Karpas-422 (cell line): ENCODE results near the gene SHISA6. TPM values are rescaled to one million over a fixed set of nuclear protein-coding genes. Genes with fewer than 3 reads are reported as not detected.
A peak's percentile ranks its signal among the peaks of the same experiment; 100 is the strongest.

Experiments used
- DNase-seq: peaks from one replicate; pipeline ENCODE4 v3.0.0-alpha.2; 2015
- H2AFZ ChIP-seq: fragments of 200-600 bp; sonication (generic); 2 replicates; pipeline ENCODE4 v1.6.1; 2014; ENCODE audit warnings: antibody characterized with exemption, low read length, mixed read lengths
- H3K27ac ChIP-seq: fragments of 200-600 bp; sonication (generic); 2 replicates; pipeline ENCODE4 v1.5.1; 2014; ENCODE audit warnings: mild to moderate bottlenecking, low read length, moderate library complexity
- H3K27me3 ChIP-seq: fragments of 200-600 bp; sonication (generic); 2 replicates; pipeline ENCODE4 v1.6.1; 2014; ENCODE audit warnings: low read length, mixed read lengths
- H3K36me3 ChIP-seq: fragments of 200-600 bp; sonication (generic); 2 replicates; pipeline ENCODE4 v1.6.1; 2014; ENCODE audit warnings: low read length, mixed read lengths; ENCODE audit not compliant: insufficient read depth
- H3K4me1 ChIP-seq: fragments of 200-600 bp; sonication (generic); 2 replicates; pipeline ENCODE4 v1.6.1; 2014; ENCODE audit warnings: mild to moderate bottlenecking, low read length, mixed read lengths
- H3K4me2 ChIP-seq: fragments of 200-600 bp; sonication (generic); 2 replicates; pipeline ENCODE4 v1.6.1; 2014; ENCODE audit warnings: low read length, low read depth, mild to moderate bottlenecking; ENCODE audit not compliant: poor library complexity, severe bottlenecking
- H3K4me3 ChIP-seq: fragments of 200-600 bp; sonication (generic); 2 replicates; pipeline ENCODE4 v1.5.1; 2014; ENCODE audit warnings: mild to moderate bottlenecking, antibody characterized with exemption, low read length, mixed read lengths
- H3K79me2 ChIP-seq: fragments of 200-600 bp; sonication (generic); 2 replicates; pipeline ENCODE4 v1.6.1; 2014; ENCODE audit warnings: mild to moderate bottlenecking, low read length, mixed read lengths
- H3K9ac ChIP-seq: fragments of 200-600 bp; sonication (generic); 2 replicates; pipeline ENCODE4 v1.6.0; 2014; ENCODE audit warnings: low read length
- H3K9me2 ChIP-seq: fragments of 200-600 bp; sonication (generic), shearing (Covaris generic); replicated peaks from 2 replicates; pipeline ENCODE4 v1.6.0; 2014; ENCODE audit warnings: mild to moderate bottlenecking, low read length, moderate library complexity; ENCODE audit not compliant: insufficient read depth
- H3K9me3 ChIP-seq: fragments of 300-700, 200-600 bp; sonication (generic); 2 replicates; pipeline ENCODE4 v1.6.1; 2014; ENCODE audit warnings: low read length, mixed read lengths
- H4K20me1 ChIP-seq: fragments of 200-600 bp; sonication (generic); 2 replicates; pipeline ENCODE4 v1.6.1; 2014; ENCODE audit warnings: mild to moderate bottlenecking, antibody characterized with exemption, low read length, low read depth; ENCODE audit not compliant: insufficient read depth
- total RNA-seq: library from RNA; depleted of rRNA; stranded (reverse); fragments of >200 nt; shearing (Covaris generic); gene quantifications from 2 replicates; pipeline ENCODE4 v1.2.3, GENCODE V29; 2014; ENCODE audit warnings: low replicate concordance

Gene SHISA6
- total RNA-seq, 1 experiment from 2014 or later = not detected

- Histone ChIP-seq H3K9me3 (no peaks in the 10 kb centered on the region), H3K4me1 (no peaks in the 10 kb centered on the region), H3K9me2 (no peaks in the 10 kb centered on the region), H3K27ac (no peak overlapping the region), H3K4me2 (no peak overlapping the region), H3K79me2 (no peaks in the 10 kb centered on the region), H3K36me3 (no peaks in the 10 kb centered on the region), H3K27me3 (no peaks in the 10 kb centered on the region), H4K20me1 (no peaks in the 10 kb centered on the region), H3K4me3 (no peak overlapping the region), H3K9ac (no peak overlapping the region), H2AFZ (no peak overlapping the region)
- no peak for DNase-seq
These were observed 131.7 kb downstream of the SHISA6 start for GRCh38 chr17:11372692-11373091.

- Histone ChIP-seq H3K9me2 (no peaks in the 10 kb centered on the region), H3K9ac (no peak overlapping the region), H3K4me1 (no peaks in the 10 kb centered on the region), H3K4me2 (no peak overlapping the region), H2AFZ (no peak overlapping the region), H3K9me3 (no peaks in the 10 kb centered on the region), H3K79me2 (no peaks in the 10 kb centered on the region), H3K27me3 (no peaks in the 10 kb centered on the region), H4K20me1 (no peaks in the 10 kb centered on the region), H3K36me3 (no peaks in the 10 kb centered on the region), H3K4me3 (no peak overlapping the region), H3K27ac (no peak overlapping the region)
- DNase-seq = no peak
These were observed 137.5 kb downstream of the SHISA6 start for GRCh38 chr17:11378506-11378905.

GRCh38 chr17:11380761-11381160 lies 139.7 kb downstream of the SHISA6 start:
- Histone ChIP-seq H3K9me3 (no peaks in the 10 kb centered on the region), H3K9me2 (no peaks in the 10 kb centered on the region), H2AFZ (no peak overlapping the region), H3K27me3 (no peaks in the 10 kb centered on the region), H3K79me2 (no peaks in the 10 kb centered on the region), H3K9ac (no peak overlapping the region), H3K27ac (no peak overlapping the region), H3K4me1 (no peaks in the 10 kb centered on the region), H3K36me3 (no peaks in the 10 kb centered on the region), H3K4me2 (no peak overlapping the region), H4K20me1 (no peaks in the 10 kb centered on the region), H3K4me3 (no peak overlapping the region)
- no peak for DNase-seq

DNA sequence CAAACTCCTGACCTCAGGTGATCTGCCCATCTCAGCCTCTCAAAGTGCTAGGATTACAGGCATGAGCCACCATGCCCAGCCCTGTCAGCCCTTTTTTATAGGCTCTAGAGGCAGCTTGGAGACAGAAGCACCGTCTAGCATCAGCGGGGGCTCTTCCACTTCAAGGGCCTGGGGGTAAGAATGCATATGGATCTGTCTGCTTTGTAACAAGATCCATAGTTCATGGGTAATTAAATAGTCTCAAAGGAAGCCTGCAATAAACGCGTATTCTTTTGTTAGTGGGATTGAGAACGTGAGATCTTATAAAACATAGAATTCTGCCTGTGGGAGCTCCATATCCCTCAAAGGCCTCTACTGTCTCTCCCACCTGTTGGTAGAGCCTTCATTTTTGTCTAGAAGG lies 142.1 kb downstream of the SHISA6 start:
- Histone ChIP-seq H3K36me3 (no peaks in the 10 kb centered on the region), H3K4me3 (no peak overlapping the region), H3K79me2 (no peaks in the 10 kb centered on the region), H3K27me3 (no peaks in the 10 kb centered on the region), H3K9me3 (no peaks in the 10 kb centered on the region), H3K9me2 (no peaks in the 10 kb centered on the region), H3K27ac (no peak overlapping the region), H4K20me1 (no peaks in the 10 kb centered on the region), H3K4me2 (no peak overlapping the region), H3K9ac (no peak overlapping the region), H2AFZ (no peak overlapping the region), H3K4me1 (no peaks in the 10 kb centered on the region)
- no peak for DNase-seq

DNA sequence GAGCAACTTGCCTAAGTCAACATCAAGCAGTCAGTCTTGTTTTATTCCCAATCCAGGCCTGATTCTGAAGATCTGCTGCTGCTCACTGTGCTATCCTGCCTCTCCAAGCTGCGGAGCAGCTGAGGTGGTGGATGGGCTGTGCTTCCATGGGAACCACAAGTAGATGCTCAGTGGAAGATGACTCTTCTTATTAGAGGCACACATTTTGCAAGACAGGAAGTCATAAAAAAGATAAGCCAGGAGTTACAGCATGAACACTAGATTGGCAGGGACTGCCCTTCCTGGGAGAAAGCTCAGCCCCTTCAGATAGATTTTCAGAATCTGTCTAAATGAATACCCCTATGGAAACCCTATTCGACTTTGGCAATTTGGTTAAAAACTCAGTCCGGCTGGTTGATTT lies 143.1 kb downstream of the SHISA6 start:
- no peak overlapping the region for H3K27ac ChIP-seq
- H3K9me3 ChIP-seq = no peaks in the 10 kb centered on the region
- no peaks in the 10 kb centered on the region for H4K20me1 ChIP-seq
- H3K36me3 ChIP-seq = no peaks in the 10 kb centered on the region
- H3K79me2 ChIP-seq = no peaks in the 10 kb centered on the region
- no peak overlapping the region for H3K4me3 ChIP-seq
- no peak overlapping the region for H3K9ac ChIP-seq
- H3K4me1 ChIP-seq = no peaks in the 10 kb centered on the region
- H3K9me2 ChIP-seq = no peaks in the 10 kb centered on the region
- no peak for DNase-seq
- H2AFZ ChIP-seq = no peak overlapping the region
- H3K4me2 ChIP-seq = no peak overlapping the region
- H3K27me3 ChIP-seq = no peaks in the 10 kb centered on the region

GRCh38 chr17:11387610-11388009 lies 146.6 kb downstream of the SHISA6 start:
- no peaks in the 10 kb centered on the region for H3K79me2 ChIP-seq
- no peak overlapping the region for H2AFZ ChIP-seq
- no peaks in the 10 kb centered on the region for H3K36me3 ChIP-seq
- no peaks in the 10 kb centered on the region for H3K9me3 ChIP-seq
- no peak for DNase-seq
- no peak overlapping the region for H3K27ac ChIP-seq
- no peaks in the 10 kb centered on the region for H3K27me3 ChIP-seq
- no peaks in the 10 kb centered on the region for H3K4me1 ChIP-seq
- H3K4me3 ChIP-seq = no peak overlapping the region
- no peaks in the 10 kb centered on the region for H4K20me1 ChIP-seq
- no peak overlapping the region for H3K4me2 ChIP-seq
- no peaks in the 10 kb centered on the region for H3K9me2 ChIP-seq
- no peak overlapping the region for H3K9ac ChIP-seq

DNA sequence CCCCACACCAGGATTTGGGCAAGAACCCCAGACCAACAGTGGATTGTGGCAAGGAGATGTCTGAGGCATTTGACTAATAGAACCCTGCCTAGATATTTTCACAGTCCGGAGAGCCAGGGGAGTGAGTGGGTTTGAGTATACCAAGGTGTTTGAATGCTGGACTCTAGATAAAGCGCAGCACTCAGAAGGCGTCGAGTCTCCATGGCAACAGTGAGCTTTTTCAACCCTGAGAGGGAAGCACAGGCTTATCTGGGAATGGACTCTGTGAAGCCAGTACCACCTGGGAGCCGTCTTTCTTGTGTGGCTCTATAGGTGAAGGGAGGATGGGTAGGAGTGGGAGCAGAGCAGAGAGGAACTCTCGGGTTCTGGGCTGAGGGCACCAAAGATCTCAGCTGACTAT lies 147.0 kb downstream of the SHISA6 start:
- Histone ChIP-seq H3K9ac (no peak overlapping the region), H3K4me1 (no peaks in the 10 kb centered on the region), H3K4me2 (no peak overlapping the region), H3K9me2 (no peaks in the 10 kb centered on the region), H4K20me1 (no peaks in the 10 kb centered on the region), H3K27me3 (no peaks in the 10 kb centered on the region), H2AFZ (no peak overlapping the region), H3K9me3 (no peaks in the 10 kb centered on the region), H3K27ac (no peak overlapping the region), H3K4me3 (no peak overlapping the region), H3K79me2 (no peaks in the 10 kb centered on the region), H3K36me3 (no peaks in the 10 kb centered on the region)
- DNase-seq = no peak

GRCh38 chr17:11389583-11389982 lies 148.6 kb downstream of the SHISA6 start:
- H3K4me3 ChIP-seq = no peak overlapping the region
- DNase-seq = no peak
- no peaks in the 10 kb centered on the region for H3K9me3 ChIP-seq
- H3K4me1 ChIP-seq = no peaks in the 10 kb centered on the region
- no peaks in the 10 kb centered on the region for H3K27me3 ChIP-seq
- H3K9ac ChIP-seq = no peak overlapping the region
- H2AFZ ChIP-seq = no peak overlapping the region
- H3K36me3 ChIP-seq = no peaks in the 10 kb centered on the region
- H4K20me1 ChIP-seq = no peaks in the 10 kb centered on the region
- H3K9me2 ChIP-seq = no peaks in the 10 kb centered on the region
- H3K79me2 ChIP-seq = no peaks in the 10 kb centered on the region
- H3K27ac ChIP-seq = no peak overlapping the region
- H3K4me2 ChIP-seq = no peak overlapping the region

DNA sequence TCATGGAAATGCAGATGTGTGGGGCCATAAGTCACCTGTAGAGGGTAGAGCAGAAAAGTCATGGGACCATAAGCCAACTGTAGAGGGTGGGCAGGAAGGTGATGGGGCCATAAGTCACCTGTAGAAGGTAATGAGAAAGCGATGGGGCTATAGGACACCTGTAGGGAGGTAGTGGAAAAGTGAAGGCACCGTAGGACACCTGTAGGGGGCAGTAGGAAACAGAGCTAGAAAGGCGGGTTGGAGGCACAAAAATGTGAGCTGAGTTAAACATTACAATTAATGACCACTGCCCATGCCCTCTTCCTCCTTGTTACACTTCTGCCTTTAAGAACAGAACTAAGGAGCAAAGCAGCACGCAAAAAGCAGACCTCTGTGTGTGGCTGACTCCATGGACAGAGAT lies 150.1 kb downstream of the SHISA6 start:
- Histone ChIP-seq H3K9me3 (no peaks in the 10 kb centered on the region), H2AFZ (no peak overlapping the region), H3K9ac (no peak overlapping the region), H3K4me2 (no peak overlapping the region), H3K79me2 (no peaks in the 10 kb centered on the region), H3K36me3 (no peaks in the 10 kb centered on the region), H3K27ac (no peak overlapping the region), H3K4me3 (no peak overlapping the region), H3K4me1 (no peaks in the 10 kb centered on the region), H4K20me1 (no peaks in the 10 kb centered on the region), H3K9me2 (no peaks in the 10 kb centered on the region), H3K27me3 (no peaks in the 10 kb centered on the region)
- peak; percentile 59 for DNase-seq
